SU-DHL-6 (cell line): ENCODE measurements around the gene DARS2.

Source experiments
- EZH2phosphoT487 ChIP-seq: fragments of 200-600 bp; sonication (generic), shearing (Covaris generic); conservative IDR thresholded peaks from 2 replicates; pipeline ENCODE4 v1.6.1; 2018; ENCODE audit warnings: mild to moderate bottlenecking, antibody characterized with exemption, low read length, moderate library complexity, mixed read lengths
- TF ChIP-seq, protein P1 (sequence below): fragments of 200-600 bp; sonication (generic); IDR thresholded peaks from one replicate; pipeline ENCODE4 v1.5.1; 2017; ENCODE audit warnings: antibody characterized with exemption, mild to moderate bottlenecking, low read length, moderate library complexity; ENCODE audit not compliant: insufficient read depth, poor library complexity, severe bottlenecking

DNA sequence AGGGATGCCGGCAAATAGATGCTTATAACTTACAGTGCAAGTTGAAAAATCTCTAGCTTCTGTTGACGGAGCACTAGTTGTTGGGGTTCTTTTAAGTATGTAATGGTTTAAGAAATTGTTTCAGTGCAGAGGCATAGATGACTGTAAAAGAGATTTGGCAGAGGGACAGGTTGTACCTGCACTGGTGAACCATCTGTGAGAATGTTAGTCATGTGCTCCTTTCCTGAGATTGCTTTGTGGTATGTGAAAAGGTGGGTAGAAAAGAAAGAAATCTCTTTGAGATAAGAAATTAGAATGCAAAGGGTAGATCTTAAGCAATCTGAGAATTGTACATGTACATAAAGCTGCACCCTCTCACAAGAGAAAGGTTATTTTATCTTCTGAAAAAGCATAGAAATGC lies 63.2 kb downstream of the DARS2 start:
- TF ChIP-seq, protein P1, sequence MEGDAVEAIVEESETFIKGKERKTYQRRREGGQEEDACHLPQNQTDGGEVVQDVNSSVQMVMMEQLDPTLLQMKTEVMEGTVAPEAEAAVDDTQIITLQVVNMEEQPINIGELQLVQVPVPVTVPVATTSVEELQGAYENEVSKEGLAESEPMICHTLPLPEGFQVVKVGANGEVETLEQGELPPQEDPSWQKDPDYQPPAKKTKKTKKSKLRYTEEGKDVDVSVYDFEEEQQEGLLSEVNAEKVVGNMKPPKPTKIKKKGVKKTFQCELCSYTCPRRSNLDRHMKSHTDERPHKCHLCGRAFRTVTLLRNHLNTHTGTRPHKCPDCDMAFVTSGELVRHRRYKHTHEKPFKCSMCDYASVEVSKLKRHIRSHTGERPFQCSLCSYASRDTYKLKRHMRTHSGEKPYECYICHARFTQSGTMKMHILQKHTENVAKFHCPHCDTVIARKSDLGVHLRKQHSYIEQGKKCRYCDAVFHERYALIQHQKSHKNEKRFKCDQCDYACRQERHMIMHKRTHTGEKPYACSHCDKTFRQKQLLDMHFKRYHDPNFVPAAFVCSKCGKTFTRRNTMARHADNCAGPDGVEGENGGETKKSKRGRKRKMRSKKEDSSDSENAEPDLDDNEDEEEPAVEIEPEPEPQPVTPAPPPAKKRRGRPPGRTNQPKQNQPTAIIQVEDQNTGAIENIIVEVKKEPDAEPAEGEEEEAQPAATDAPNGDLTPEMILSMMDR: no peak
- no peak for TF ChIP-seq EZH2phosphoT487
